ENCODE results near the gene MAN1A1.

MAN1A1 gene

GRCh38 chr6:119215885-119216590, 133.5 kb downstream of the MAN1A1 start:
- TF ChIP-seq EZH2phosphoT487 (IDR thresholded peaks at IDR 0.05; ENCODE audit: borderline replicate concordance, low read length): no peak
- no peak for TF ChIP-seq CTCF (IDR thresholded peaks at IDR 0.05; ENCODE audit: low read depth, low read length, poor library complexity, severe bottlenecking)
- no peak overlapping the region for H3K4me3 ChIP-seq (ENCODE audit: low read length)

GRCh38 chr6:119215309-119215708, 134.3 kb downstream of the MAN1A1 start:
- Histone ChIP-seq H3K4me1 (ENCODE audit: control insufficient read depth, low read length) (no peaks in the 10 kb centered on the region), H3F3A (ENCODE audit: control insufficient read depth, insufficient read depth) (no peaks in the 10 kb centered on the region), H3K36me3 (ENCODE audit: control insufficient read depth, low read length) (no peaks in the 10 kb centered on the region), H3K9me3 (ENCODE audit: control insufficient read depth, insufficient read depth, low read length) (no peaks in the 10 kb centered on the region), H3K27ac (ENCODE audit: low read depth, low read length) (no peak overlapping the region), H3K79me2 (ENCODE audit: control insufficient read depth, low read length) (no peaks in the 10 kb centered on the region), H4K20me1 (ENCODE audit: control insufficient read depth, insufficient read depth, low read depth, low read length) (no peaks in the 10 kb centered on the region), H3K4me2 (ENCODE audit: low read length) (no peak overlapping the region), H3K9me2 (replicated peaks; ENCODE audit: control insufficient read depth, low read length) (no peaks in the 10 kb centered on the region), H3K4me3 (ENCODE audit: low read length) (no peak overlapping the region), H3K27me3 (ENCODE audit: control insufficient read depth, low read length) (no peaks in the 10 kb centered on the region)
- TF ChIP-seq EZH2phosphoT487 (IDR thresholded peaks at IDR 0.05; ENCODE audit: borderline replicate concordance, low read length): no peak
- no peak for TF ChIP-seq CTCF (IDR thresholded peaks at IDR 0.05; ENCODE audit: low read depth, low read length, poor library complexity, severe bottlenecking)

More at GRCh38 chr6:119215885-119216590, 133.5 kb downstream of the MAN1A1 start:
- no peaks in the 10 kb centered on the region for H3K9me2 ChIP-seq (replicated peaks; ENCODE audit: control insufficient read depth, low read length)
- H3K27ac ChIP-seq (ENCODE audit: low read depth, low read length): no peak overlapping the region
- no peaks in the 10 kb centered on the region for H3F3A ChIP-seq (ENCODE audit: control insufficient read depth, insufficient read depth)
- no peaks in the 10 kb centered on the region for H3K36me3 ChIP-seq (ENCODE audit: control insufficient read depth, low read length)
- no peaks in the 10 kb centered on the region for H3K4me1 ChIP-seq (ENCODE audit: control insufficient read depth, low read length)
- no peaks in the 10 kb centered on the region for H3K27me3 ChIP-seq (ENCODE audit: control insufficient read depth, low read length)
- H3K4me2 ChIP-seq (ENCODE audit: low read length): no peak overlapping the region
- H3K9me3 ChIP-seq (ENCODE audit: control insufficient read depth, insufficient read depth, low read length): no peaks in the 10 kb centered on the region
- H4K20me1 ChIP-seq (ENCODE audit: control insufficient read depth, insufficient read depth, low read depth, low read length): no peaks in the 10 kb centered on the region
- H3K79me2 ChIP-seq (ENCODE audit: control insufficient read depth, low read length): no peaks in the 10 kb centered on the region

- H3F3A ChIP-seq (ENCODE audit: control insufficient read depth, insufficient read depth): no peaks in the 10 kb centered on the region
- H3K4me3 ChIP-seq (ENCODE audit: low read length): no peak overlapping the region
- H3K27ac ChIP-seq (ENCODE audit: low read depth, low read length): no peak overlapping the region
- H4K20me1 ChIP-seq (ENCODE audit: control insufficient read depth, insufficient read depth, low read depth, low read length): no peaks in the 10 kb centered on the region
- no peaks in the 10 kb centered on the region for H3K36me3 ChIP-seq (ENCODE audit: control insufficient read depth, low read length)
- no peaks in the 10 kb centered on the region for H3K27me3 ChIP-seq (ENCODE audit: control insufficient read depth, low read length)
- H3K79me2 ChIP-seq (ENCODE audit: control insufficient read depth, low read length): no peaks in the 10 kb centered on the region
- no peak for TF ChIP-seq EZH2phosphoT487 (IDR thresholded peaks at IDR 0.05; ENCODE audit: borderline replicate concordance, low read length)
- no peaks in the 10 kb centered on the region for H3K9me3 ChIP-seq (ENCODE audit: control insufficient read depth, insufficient read depth, low read length)
- no peaks in the 10 kb centered on the region for H3K4me1 ChIP-seq (ENCODE audit: control insufficient read depth, low read length)
- H3K9me2 ChIP-seq (replicated peaks; ENCODE audit: control insufficient read depth, low read length): no peaks in the 10 kb centered on the region
- no peak overlapping the region for H3K4me2 ChIP-seq (ENCODE audit: low read length)
These were observed 139.0 kb downstream of the MAN1A1 start for GRCh38 chr6:119210596-119210995.

GRCh38 chr6:119209452-119210205, 139.9 kb downstream of the MAN1A1 start:
- H3K79me2 ChIP-seq (ENCODE audit: control insufficient read depth, low read length): no peaks in the 10 kb centered on the region
- H3K4me3 ChIP-seq (ENCODE audit: low read length): no peak overlapping the region
- H3K9me3 ChIP-seq (ENCODE audit: control insufficient read depth, insufficient read depth, low read length): no peaks in the 10 kb centered on the region
- no peaks in the 10 kb centered on the region for H3K36me3 ChIP-seq (ENCODE audit: control insufficient read depth, low read length)
- no peak overlapping the region for H3K4me2 ChIP-seq (ENCODE audit: low read length)
- no peaks in the 10 kb centered on the region for H3K27me3 ChIP-seq (ENCODE audit: control insufficient read depth, low read length)
- H3F3A ChIP-seq (ENCODE audit: control insufficient read depth, insufficient read depth): no peaks in the 10 kb centered on the region
- no peak overlapping the region for H3K27ac ChIP-seq (ENCODE audit: low read depth, low read length)
- no peaks in the 10 kb centered on the region for H3K9me2 ChIP-seq (replicated peaks; ENCODE audit: control insufficient read depth, low read length)
- no peaks in the 10 kb centered on the region for H4K20me1 ChIP-seq (ENCODE audit: control insufficient read depth, insufficient read depth, low read depth, low read length)
- TF ChIP-seq EZH2phosphoT487 (IDR thresholded peaks at IDR 0.05; ENCODE audit: borderline replicate concordance, low read length) (no peak), CTCF (IDR thresholded peaks at IDR 0.05; ENCODE audit: low read depth, low read length, poor library complexity, severe bottlenecking) (no peak)
- H3K4me1 ChIP-seq (ENCODE audit: control insufficient read depth, low read length): no peaks in the 10 kb centered on the region
